Endodermal cell (in vitro differentiated cells): Measurements from ENCODE around the gene HSPBAP1. TPM values are rescaled to one million over a fixed set of nuclear protein-coding genes. Genes with fewer than 3 reads are reported as not detected.

Experiments used
- DNase-seq: peaks from one replicate; pipeline ENCODE4 v3.0.0-alpha.2; 2017
- H3K27ac ChIP-seq: 2 replicates; pipeline ENCODE4 v1.5.1; 2013; ENCODE audit warnings: mild to moderate bottlenecking, low read depth, low read length, moderate library complexity
- H3K27me3 ChIP-seq: 2 replicates; pipeline ENCODE4 v1.6.1; 2013; ENCODE audit warnings: mild to moderate bottlenecking, low read length, moderate library complexity; ENCODE audit not compliant: insufficient read depth, control insufficient read depth, poor library complexity, severe bottlenecking
- H3K36me3 ChIP-seq: 2 replicates; pipeline ENCODE4 v1.7.0; 2013; ENCODE audit warnings: mild to moderate bottlenecking, low read length, moderate library complexity; ENCODE audit not compliant: control insufficient read depth, insufficient read depth
- H3K4me1 ChIP-seq: one replicate; pipeline ENCODE4 v1.7.0; 2013; ENCODE audit warnings: low read length; ENCODE audit not compliant: control insufficient read depth, insufficient read depth
- H3K4me3 ChIP-seq: 2 replicates; pipeline ENCODE4 v1.5.1; 2013; ENCODE audit warnings: mild to moderate bottlenecking, low read length, moderate library complexity
- H3K9ac ChIP-seq: 2 replicates; pipeline ENCODE4 v1.6.1; 2013; ENCODE audit warnings: mild to moderate bottlenecking, low read length, moderate library complexity; ENCODE audit not compliant: poor library complexity, severe bottlenecking; ENCODE audit errors: extremely low read depth
- H3K9me3 ChIP-seq: 2 replicates; pipeline ENCODE4 v1.6.1; 2013; ENCODE audit warnings: mild to moderate bottlenecking, low read length, moderate library complexity; ENCODE audit not compliant: control insufficient read depth
- H3K27ac Mint-ChIP-seq: 2 replicates; pipeline ENCODE4 v1.8.0; 2020; ENCODE audit warnings: mixed read lengths
- H3K27me3 Mint-ChIP-seq: 2 replicates; pipeline ENCODE4 v1.8.0; 2021; ENCODE audit warnings: mild to moderate bottlenecking, mixed read lengths; ENCODE audit not compliant: insufficient read depth
- H3K36me3 Mint-ChIP-seq: 2 replicates; pipeline ENCODE4 v1.8.0; 2020; ENCODE audit warnings: low read depth, mixed read lengths
- H3K4me1 Mint-ChIP-seq: 2 replicates; pipeline ENCODE4 v1.8.0; 2020; ENCODE audit warnings: mixed read lengths
- H3K4me3 Mint-ChIP-seq: 2 replicates; pipeline ENCODE4 v1.8.0; 2020; ENCODE audit warnings: mild to moderate bottlenecking, moderate library complexity, mixed read lengths
- H3K9me3 Mint-ChIP-seq: 2 replicates; pipeline ENCODE4 v1.8.0; 2020; ENCODE audit warnings: mild to moderate bottlenecking, mixed read lengths
- CTCF ChIP-seq: fragments of 200-600 bp; sonication (generic); conservative IDR thresholded peaks from 2 replicates; pipeline ENCODE4 v1.5.0; 2021; ENCODE audit warnings: antibody characterized with exemption, mild to moderate bottlenecking
- WGBS, 2 experiments: methylation state at CpG; one replicate each; pipeline versions ENCODE4 v1.1.5 to v1.1.7; 2013; ENCODE audit warnings: missing lambda C conversion rate in 2 of 2, mixed read lengths in 1 of 2; ENCODE audit not compliant: insufficient coverage in 1 of 2, insufficient read length in 1 of 2; 5-methylcytosine and 5-hydroxymethylcytosine counted together
- total RNA-seq, 2 donors: library from RNA; stranded (reverse); fragmentation: NEBNext Ultra II Directional in 1 of 2; extraction: Animal tissue kit (Norgen Biotek cat#: 25700) in 1 of 2; gene quantifications; 2 replicates in 1 of 2; 3 replicates in 1 of 2; pipeline ENCODE4 v1.2.1, GENCODE V29; 2021

The HSPBAP1 gene
- total RNA-seq, 2 donors from 2014 or later, result 8.8 to 9.1 TPM

GRCh38 chr3:122784436-122784835 is 9.2 kb downstream of the HSPBAP1 start:
- Mint-ChIP-seq H3K9me3 (peaks cover 10% of the 10 kb centered on the region), H3K27ac (no peak overlapping the region)
- 94 to 100% methylated on average over 1 of the region's 1 CpG for WGBS, 2 experiments

GRCh38 chr3:122782804-122783203 is 10.8 kb downstream of the HSPBAP1 start:
- Mint-ChIP-seq H3K27ac (no peak overlapping the region), H3K27me3 (no peaks in the 10 kb centered on the region), H3K4me1 (no peaks in the 10 kb centered on the region), H3K9me3 (peaks cover 10% of the 10 kb centered on the region), H3K4me3 (no peak overlapping the region), H3K36me3 (peaks cover 10% of the 10 kb centered on the region)
- 100% methylated on average over 1 of the region's 1 CpG; no CpG with 5 or more reads in 1 of the 2 experiments for WGBS, 2 experiments
- Histone ChIP-seq H3K9me3 (peaks cover 12% of the 10 kb centered on the region), H3K4me1 (no peaks in the 10 kb centered on the region), H3K36me3 (peaks cover 3% of the 10 kb centered on the region), H3K9ac (no peak overlapping the region), H3K27ac (no peak overlapping the region), H3K4me3 (no peak overlapping the region), H3K27me3 (no peaks in the 10 kb centered on the region)
- no peak for TF ChIP-seq CTCF
- DNase-seq, result no peak

More at GRCh38 chr3:122784436-122784835, 9.2 kb downstream of the HSPBAP1 start:
- Histone ChIP-seq H3K36me3 (peaks cover 3% of the 10 kb centered on the region), H3K9ac (no peak overlapping the region), H3K4me3 (no peak overlapping the region), H3K27ac (no peak overlapping the region), H3K27me3 (no peaks in the 10 kb centered on the region), H3K4me1 (no peaks in the 10 kb centered on the region), H3K9me3 (peaks cover 12% of the 10 kb centered on the region)
- Mint-ChIP-seq H3K4me3 (no peak overlapping the region), H3K4me1 (no peaks in the 10 kb centered on the region), H3K27me3 (no peaks in the 10 kb centered on the region), H3K36me3 (peaks cover 10% of the 10 kb centered on the region)
- no peak for TF ChIP-seq CTCF
- DNase-seq, result no peak

GRCh38 chr3:122777563-122777962 is 16.1 kb downstream of the HSPBAP1 start:
- DNase-seq, result peak; percentile 61
- no peak overlapping the region for H3K9ac ChIP-seq
- no peaks in the 10 kb centered on the region for H3K27me3 ChIP-seq
- H3K36me3 ChIP-seq, result peaks cover 3% of the 10 kb centered on the region
- Mint-ChIP-seq H3K4me1 (no peaks in the 10 kb centered on the region), H3K27me3 (no peaks in the 10 kb centered on the region), H3K9me3 (peaks cover 10% of the 10 kb centered on the region), H3K27ac (no peak overlapping the region), H3K4me3 (no peak overlapping the region), H3K36me3 (peaks cover 12% of the 10 kb centered on the region)
- H3K4me3 ChIP-seq, result no peak overlapping the region
- no peak for TF ChIP-seq CTCF
- peaks cover 12% of the 10 kb centered on the region for H3K9me3 ChIP-seq
- no peak overlapping the region for H3K27ac ChIP-seq
- 77 to 84% methylated on average over 3 of the region's 3 CpGs for WGBS, 2 experiments
- no peaks in the 10 kb centered on the region for H3K4me1 ChIP-seq
